AG09309 (cell line): Measurements from ENCODE around the gene VPS45.

Experiments
- DNase-seq: peaks from one replicate; pipeline ENCODE4 v3.0.0-alpha.2; 2010; ENCODE audit warnings: low read depth
- H3K4me3 ChIP-seq: 2 replicates; pipeline ENCODE4 v1.5.1; 2011; ENCODE audit warnings: mild to moderate bottlenecking, low read depth, low read length, moderate library complexity; ENCODE audit not compliant: control insufficient read depth
- TF ChIP-seq, protein P1 (sequence below): IDR thresholded peaks from 2 replicates; pipeline ENCODE4 v1.5.1; 2011; ENCODE audit warnings: mild to moderate bottlenecking, low read depth, low read length, inconsistent platforms; ENCODE audit not compliant: insufficient read depth, control insufficient read depth; ENCODE audit errors: missing control alignments

The VPS45 gene

DNA sequence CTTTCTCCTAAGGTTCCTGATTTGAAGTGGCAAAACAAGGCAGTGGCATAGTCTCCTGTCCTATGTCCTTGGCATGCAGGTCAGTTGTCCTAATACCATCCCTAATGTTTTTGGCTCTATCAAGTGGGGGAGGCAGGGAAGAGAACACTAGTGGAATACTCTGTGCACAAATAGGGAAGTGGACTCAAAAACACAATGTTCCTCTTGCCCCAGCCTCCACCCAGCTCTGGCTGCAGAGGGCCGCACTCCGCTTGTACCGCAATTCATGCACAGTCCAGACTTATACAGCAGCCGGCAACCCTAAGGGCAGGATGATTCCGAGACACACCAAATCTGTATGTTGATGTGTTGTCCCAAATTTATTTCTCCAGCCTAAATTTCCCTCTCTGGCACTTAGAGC, 96.6 kb downstream of the VPS45 start:
- H3K4me3 ChIP-seq = no peak overlapping the region
- no peak for DNase-seq
- TF ChIP-seq, protein P1, sequence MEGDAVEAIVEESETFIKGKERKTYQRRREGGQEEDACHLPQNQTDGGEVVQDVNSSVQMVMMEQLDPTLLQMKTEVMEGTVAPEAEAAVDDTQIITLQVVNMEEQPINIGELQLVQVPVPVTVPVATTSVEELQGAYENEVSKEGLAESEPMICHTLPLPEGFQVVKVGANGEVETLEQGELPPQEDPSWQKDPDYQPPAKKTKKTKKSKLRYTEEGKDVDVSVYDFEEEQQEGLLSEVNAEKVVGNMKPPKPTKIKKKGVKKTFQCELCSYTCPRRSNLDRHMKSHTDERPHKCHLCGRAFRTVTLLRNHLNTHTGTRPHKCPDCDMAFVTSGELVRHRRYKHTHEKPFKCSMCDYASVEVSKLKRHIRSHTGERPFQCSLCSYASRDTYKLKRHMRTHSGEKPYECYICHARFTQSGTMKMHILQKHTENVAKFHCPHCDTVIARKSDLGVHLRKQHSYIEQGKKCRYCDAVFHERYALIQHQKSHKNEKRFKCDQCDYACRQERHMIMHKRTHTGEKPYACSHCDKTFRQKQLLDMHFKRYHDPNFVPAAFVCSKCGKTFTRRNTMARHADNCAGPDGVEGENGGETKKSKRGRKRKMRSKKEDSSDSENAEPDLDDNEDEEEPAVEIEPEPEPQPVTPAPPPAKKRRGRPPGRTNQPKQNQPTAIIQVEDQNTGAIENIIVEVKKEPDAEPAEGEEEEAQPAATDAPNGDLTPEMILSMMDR = no peak

GRCh38 chr1:150164779-150165178, 97.2 kb downstream of the VPS45 start:
- TF ChIP-seq, protein P1 = no peak
- H3K4me3 ChIP-seq = no peak overlapping the region
- no peak for DNase-seq

DNA sequence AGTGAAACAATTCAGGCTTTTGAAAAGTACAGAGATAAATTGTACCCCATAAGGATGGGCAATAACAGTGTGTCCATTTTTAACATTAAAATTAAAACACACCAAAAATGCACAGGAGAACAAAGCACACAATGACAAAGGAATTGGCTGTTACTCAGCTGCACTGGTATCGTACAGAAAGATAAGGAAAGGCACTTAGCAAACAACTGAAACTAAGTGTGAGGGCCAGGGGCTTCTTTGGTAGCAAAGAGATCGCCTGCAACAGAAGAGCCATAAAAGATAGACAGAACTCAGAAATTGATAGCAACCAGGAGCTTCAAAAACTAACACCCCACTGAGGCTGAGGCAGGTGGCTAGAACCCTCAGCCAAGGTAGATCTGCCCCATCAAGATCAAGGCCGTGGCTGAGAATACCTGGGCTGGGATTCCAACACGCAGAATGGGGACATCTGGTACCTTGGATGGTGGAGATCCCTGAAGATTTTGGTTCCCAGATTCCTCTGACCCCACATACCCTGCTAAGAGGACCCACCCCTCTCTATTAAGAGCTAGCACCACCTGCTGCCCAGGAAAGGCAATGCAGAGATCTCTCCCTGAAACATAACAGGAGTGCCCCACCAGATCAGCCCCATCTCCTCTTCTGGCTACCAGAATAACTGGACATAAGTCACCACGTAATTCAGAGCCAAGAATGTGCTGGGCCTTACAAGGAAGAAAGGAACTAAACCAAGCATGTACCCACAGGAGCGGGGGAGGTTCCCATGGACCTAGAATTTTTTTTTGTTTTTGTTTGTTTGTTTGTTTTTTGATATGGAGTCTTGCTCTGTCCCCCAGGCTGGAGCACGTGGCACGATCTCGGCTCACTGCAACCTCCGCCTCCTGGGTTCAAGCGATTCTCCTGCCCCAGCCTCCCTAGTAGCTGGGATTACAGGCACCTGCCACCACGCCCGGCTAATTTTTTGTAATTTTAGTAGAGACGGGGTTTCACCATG, 98.3 kb downstream of the VPS45 start:
- TF ChIP-seq, protein P1 = peak; percentile 79
- no peak for DNase-seq
- H3K4me3 ChIP-seq = no peak overlapping the region

GRCh38 chr1:150168960-150169601, 101.5 kb downstream of the VPS45 start:
- TF ChIP-seq, protein P1 = peak; percentile 90
- H3K4me3 ChIP-seq = no peak overlapping the region
- no peak for DNase-seq

- H3K4me3 ChIP-seq = no peak overlapping the region
- TF ChIP-seq, protein P1 = no peak
- no peak for DNase-seq
Observed at GRCh38 chr1:150171801-150172200, 104.2 kb downstream of the VPS45 start.

GRCh38 chr1:150173141-150173585, 105.6 kb downstream of the VPS45 start:
- DNase-seq = no peak
- no peak overlapping the region for H3K4me3 ChIP-seq
- TF ChIP-seq, protein P1 = no peak
